LNCaP clone FGC (cell line): ENCODE data around the gene CMSS1.
A peak's percentile ranks its signal among the peaks of the same experiment; 100 is the strongest.

Experiments used
- DNase-seq: peaks from one replicate; pipeline ENCODE4 v3.0.0-alpha.2; 2011; ENCODE audit warnings: low read depth
- H3K4me3 ChIP-seq: 2 replicates; pipeline ENCODE4 v1.5.1; 2011; ENCODE audit warnings: mild to moderate bottlenecking, low read depth, low read length, control low read depth
- CTCF ChIP-seq: IDR thresholded peaks from 2 replicates; pipeline ENCODE4 v1.5.1; 2012; ENCODE audit warnings: mild to moderate bottlenecking; ENCODE audit not compliant: control insufficient read depth, insufficient read depth; ENCODE audit errors: extremely low read depth

The CMSS1 gene

GRCh38 chr3:99896482-99896881, 78.8 kb downstream of the CMSS1 start:
- no peak for DNase-seq
- no peak overlapping the region for H3K4me3 ChIP-seq
- no peak for TF ChIP-seq CTCF

GRCh38 chr3:99899603-99900002, 81.9 kb downstream of the CMSS1 start:
- TF ChIP-seq CTCF, result no peak
- no peak for DNase-seq
- H3K4me3 ChIP-seq, result no peak overlapping the region

DNA sequence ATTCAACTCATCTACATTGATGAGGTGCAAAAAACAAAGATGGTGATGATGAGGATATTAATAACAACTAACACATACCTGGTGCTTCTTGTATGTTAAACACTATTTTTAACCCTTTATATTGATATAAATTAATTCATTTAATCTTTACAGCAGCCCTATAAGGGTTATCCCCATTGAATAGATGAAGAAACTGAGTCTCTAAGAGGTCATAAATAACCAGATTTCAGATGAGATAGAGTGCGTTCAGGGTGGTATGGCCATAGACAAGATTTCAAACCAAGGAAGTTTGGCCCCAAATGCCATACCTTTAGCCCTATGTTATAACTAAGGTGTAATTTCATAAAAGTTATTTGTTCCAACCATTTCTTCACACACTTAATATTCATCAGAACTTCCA, 82.6 kb downstream of the CMSS1 start:
- H3K4me3 ChIP-seq, result no peak overlapping the region
- DNase-seq, result no peak
- TF ChIP-seq CTCF, result no peak

GRCh38 chr3:99901200-99901926, 83.7 kb downstream of the CMSS1 start:
- no peak for DNase-seq
- no peak for TF ChIP-seq CTCF
- H3K4me3 ChIP-seq, result no peak overlapping the region

- TF ChIP-seq CTCF, result no peak
- no peak overlapping the region for H3K4me3 ChIP-seq
- DNase-seq, result no peak
Observed at GRCh38 chr3:99902091-99902490, 84.4 kb downstream of the CMSS1 start.

DNA sequence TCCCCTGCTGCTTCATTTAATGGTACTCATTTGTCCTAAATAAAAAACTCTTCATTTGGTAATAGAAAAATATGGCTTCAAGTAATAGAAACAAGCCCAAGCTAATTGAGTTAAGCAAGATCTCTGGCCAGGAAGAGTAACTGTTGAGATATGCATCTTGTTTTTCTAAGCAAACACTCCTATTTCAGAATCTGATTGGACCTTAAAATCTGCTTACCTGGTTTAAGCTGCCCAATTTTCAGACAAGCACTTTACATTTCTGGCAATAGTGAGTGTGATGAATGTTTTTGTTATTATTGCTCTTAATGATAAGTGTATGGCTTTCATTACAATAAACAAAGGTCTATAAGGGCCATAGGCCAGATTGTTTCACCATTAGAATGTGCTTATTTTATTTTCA, 86.2 kb downstream of the CMSS1 start:
- no peak for TF ChIP-seq CTCF
- no peak overlapping the region for H3K4me3 ChIP-seq
- DNase-seq, result peak; percentile 27

- DNase-seq, result no peak
- no peak for TF ChIP-seq CTCF
- no peak overlapping the region for H3K4me3 ChIP-seq
Observed at GRCh38 chr3:99907959-99908544, 90.4 kb downstream of the CMSS1 start.
